ENCODE data around the gene RTN4IP1.

DNA sequence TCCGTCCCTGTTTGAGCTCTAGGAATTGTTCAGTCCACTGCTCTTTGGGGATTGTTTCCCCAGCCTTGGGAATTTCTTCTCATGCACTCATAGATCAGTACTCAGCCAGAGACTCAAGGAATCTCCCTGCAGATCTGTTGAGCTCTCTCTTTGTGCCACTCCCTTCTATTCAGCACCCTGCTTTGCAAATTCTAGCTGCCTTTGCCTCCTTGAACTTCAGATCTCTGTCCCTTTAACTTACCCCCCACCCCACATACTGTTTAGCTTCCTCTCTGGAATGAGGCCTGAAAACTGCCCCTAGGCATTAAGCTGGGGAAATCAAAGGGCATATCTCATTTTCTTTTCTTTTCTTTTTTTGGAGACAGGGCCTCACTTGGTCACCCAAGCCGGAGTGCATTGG is 30.6 kb upstream of the RTN4IP1 start:
- TF ChIP-seq TAF1 (IDR thresholded peaks at IDR 0.05; ENCODE audit: borderline replicate concordance, low read depth, low read length) (no peak), POLR2A (IDR thresholded peaks at IDR 0.05; ENCODE audit: low read depth, low read length) (no peak), POLR2AphosphoS5 (IDR thresholded peaks at IDR 0.05; ENCODE audit: low read depth, low read length) (no peak)

All from GM12892 (cell line).